ENCODE measurements around the gene SPTB. TPM values are rescaled to one million over a fixed set of nuclear protein-coding genes. Genes with fewer than 3 reads are reported as not detected.

Gene SPTB
- total RNA-seq, 1 donor from 2014 or later: 14.9 TPM

DNA sequence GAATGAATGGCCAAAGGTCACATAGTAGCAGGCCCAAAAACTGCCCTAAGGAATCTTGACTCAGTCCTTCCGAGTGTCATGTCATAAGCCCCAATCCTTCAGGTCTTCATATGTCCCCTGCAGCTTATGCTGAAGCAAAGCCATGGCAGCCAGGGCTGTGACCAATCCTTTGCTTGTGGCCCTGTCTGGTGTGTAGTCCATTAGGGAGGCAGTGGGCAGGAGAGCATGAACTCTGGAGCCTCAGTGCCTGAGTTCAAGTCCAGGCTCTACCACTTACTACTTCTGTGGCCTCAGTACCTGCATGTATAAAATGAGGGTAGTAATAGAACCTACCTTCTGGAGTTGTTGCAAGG lies 155.2 kb downstream of the SPTB start:
- TF ChIP-seq, protein P1, sequence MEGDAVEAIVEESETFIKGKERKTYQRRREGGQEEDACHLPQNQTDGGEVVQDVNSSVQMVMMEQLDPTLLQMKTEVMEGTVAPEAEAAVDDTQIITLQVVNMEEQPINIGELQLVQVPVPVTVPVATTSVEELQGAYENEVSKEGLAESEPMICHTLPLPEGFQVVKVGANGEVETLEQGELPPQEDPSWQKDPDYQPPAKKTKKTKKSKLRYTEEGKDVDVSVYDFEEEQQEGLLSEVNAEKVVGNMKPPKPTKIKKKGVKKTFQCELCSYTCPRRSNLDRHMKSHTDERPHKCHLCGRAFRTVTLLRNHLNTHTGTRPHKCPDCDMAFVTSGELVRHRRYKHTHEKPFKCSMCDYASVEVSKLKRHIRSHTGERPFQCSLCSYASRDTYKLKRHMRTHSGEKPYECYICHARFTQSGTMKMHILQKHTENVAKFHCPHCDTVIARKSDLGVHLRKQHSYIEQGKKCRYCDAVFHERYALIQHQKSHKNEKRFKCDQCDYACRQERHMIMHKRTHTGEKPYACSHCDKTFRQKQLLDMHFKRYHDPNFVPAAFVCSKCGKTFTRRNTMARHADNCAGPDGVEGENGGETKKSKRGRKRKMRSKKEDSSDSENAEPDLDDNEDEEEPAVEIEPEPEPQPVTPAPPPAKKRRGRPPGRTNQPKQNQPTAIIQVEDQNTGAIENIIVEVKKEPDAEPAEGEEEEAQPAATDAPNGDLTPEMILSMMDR (IDR thresholded peaks at IDR 0.05): no peak
- Histone ChIP-seq H3K27me3 (no peaks in the 10 kb centered on the region), H3K9me3 (no peaks in the 10 kb centered on the region), H3K36me3 (peaks cover 16 to 18% of the 10 kb centered on the region in 2 donors), H3K4me3 (no peak overlapping the region), H3K27ac (peak overlapping the region; percentile 27 to 89), H3K4me1 (peaks cover 30 to 79% of the 10 kb centered on the region in 2 donors)
- DNase-seq (ENCODE audit: low spot score in 2 of 2): no peak
- intact Hi-C loops (cut with DNase I): loop anchor here (10.0 kb wide), 1 partner anchor 1290 kb away; no protein-coding TSS in a partner anchor

DNA sequence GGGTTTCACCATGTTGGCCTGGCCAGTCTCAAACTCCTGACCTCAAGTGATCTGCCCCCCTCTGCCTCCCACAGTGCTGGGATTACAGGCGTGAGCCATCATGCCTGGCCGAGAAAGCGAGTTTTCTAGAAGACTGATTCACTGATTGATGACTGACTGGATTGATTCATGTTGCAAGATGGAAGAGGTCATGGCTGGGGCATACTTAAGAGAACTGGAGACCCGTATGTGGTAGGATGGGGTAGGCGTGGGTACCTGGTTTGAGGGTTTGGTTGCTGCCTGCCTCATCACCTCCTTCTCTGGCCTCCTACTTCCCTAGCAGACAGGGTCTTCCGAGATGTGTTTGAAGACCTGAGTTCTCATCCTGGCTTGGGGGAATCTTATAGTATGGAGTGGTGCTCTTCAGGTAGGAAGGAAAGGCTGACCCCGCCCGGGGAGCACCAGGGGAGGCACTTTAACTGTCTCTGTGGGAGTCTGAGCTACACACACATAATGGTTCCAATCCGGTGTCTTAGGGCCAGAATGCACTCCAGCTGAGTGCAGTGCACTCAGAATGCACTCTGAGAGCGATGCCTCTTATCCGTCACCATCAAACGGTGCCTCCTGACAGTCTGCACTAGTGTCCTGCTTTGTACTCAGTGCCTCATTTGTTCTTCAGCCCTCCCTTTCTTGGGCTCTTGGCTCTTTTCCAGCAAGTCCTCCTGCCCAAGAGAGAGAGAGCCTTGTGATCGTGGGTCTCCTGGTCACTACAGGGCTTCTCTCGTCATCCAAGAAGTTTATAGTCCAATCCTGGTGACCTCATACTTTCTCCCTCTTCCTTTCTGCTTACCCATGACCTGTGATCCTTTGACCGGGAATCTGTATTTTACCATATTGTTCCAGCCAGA lies 155.8 kb downstream of the SPTB start:
- intact Hi-C loops (cut with DNase I): loop anchor here (10.0 kb wide), 1 partner anchor 1289 kb away; no protein-coding TSS in a partner anchor
- Histone ChIP-seq H3K27me3 (no peaks in the 10 kb centered on the region), H3K27ac (peak overlapping the region; percentile 27 to 89), H3K9me3 (no peaks in the 10 kb centered on the region), H3K4me3 (no peak overlapping the region), H3K4me1 (peaks cover 35 to 85% of the 10 kb centered on the region in 2 donors), H3K36me3 (peaks cover 14 to 15% of the 10 kb centered on the region in 2 donors)
- no peak for DNase-seq (ENCODE audit: low spot score in 2 of 2)
- TF ChIP-seq, protein P1 (IDR thresholded peaks at IDR 0.05): no peak

GRCh38 chr14:64722842-64723447 lies 156.8 kb downstream of the SPTB start:
- Histone ChIP-seq H3K4me1 (peaks cover 35 to 92% of the 10 kb centered on the region in 2 donors), H3K4me3 (no peak overlapping the region), H3K9me3 (no peaks in the 10 kb centered on the region), H3K27ac (peak overlapping the region; percentile 89 to 96), H3K36me3 (peaks cover 4 to 5% of the 10 kb centered on the region in 2 donors), H3K27me3 (no peaks in the 10 kb centered on the region)
- intact Hi-C loops (cut with DNase I): loop anchor here (10.0 kb wide), 1 partner anchor 1288 kb away; no protein-coding TSS in a partner anchor
- TF ChIP-seq, protein P1 (IDR thresholded peaks at IDR 0.05): no peak
- no peak for DNase-seq (ENCODE audit: low spot score in 2 of 2)

- H3K4me1 ChIP-seq: peaks cover 34 to 93% of the 10 kb centered on the region in 2 donors
- intact Hi-C loops (cut with DNase I): loop anchor here (1.0 to 10.0 kb wide), 3 partner anchors 14 to 1287 kb away; partner anchors contain the start of gene PLEKHG3
- no peaks in the 10 kb centered on the region for H3K27me3 ChIP-seq
- no peak for DNase-seq (ENCODE audit: low spot score in 2 of 2)
- peak overlapping the region; percentile 89 to 96 for H3K27ac ChIP-seq
- peak overlapping the region; percentile 21 to 25 for H3K4me3 ChIP-seq
- TF ChIP-seq, protein P1 (IDR thresholded peaks at IDR 0.05): no peak
- H3K36me3 ChIP-seq: no peaks in the 10 kb centered on the region
- H3K9me3 ChIP-seq: no peaks in the 10 kb centered on the region
Measured at GRCh38 chr14:64721899-64722298, 157.8 kb downstream of the SPTB start.

DNA sequence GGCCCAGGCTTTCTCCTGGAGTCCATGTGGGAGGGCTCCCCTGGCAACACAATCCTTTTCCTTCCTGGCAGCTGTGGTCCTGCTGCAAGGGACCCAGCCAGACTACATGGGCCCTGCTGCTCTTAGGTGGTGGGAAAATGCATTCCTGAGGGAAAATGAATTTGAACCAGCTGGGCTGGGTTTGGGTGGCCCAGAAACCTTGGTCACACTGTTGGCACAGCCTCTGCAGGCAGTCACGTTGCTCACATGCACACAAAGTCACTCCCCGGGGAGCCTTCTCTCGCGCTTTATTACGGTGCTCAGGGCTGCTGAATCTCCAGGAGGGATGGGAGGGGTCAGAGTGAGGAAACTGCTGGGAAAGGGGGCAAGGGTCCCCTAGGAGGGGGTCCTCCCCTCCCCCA lies 158.3 kb downstream of the SPTB start:
- H3K4me1 ChIP-seq: peaks cover 32 to 95% of the 10 kb centered on the region in 2 donors
- TF ChIP-seq, protein P1 (IDR thresholded peaks at IDR 0.05): no peak
- intact Hi-C loops (cut with DNase I): loop anchor here (1.0 to 10.0 kb wide), 3 partner anchors 13 to 1287 kb away; partner anchors contain the start of gene PLEKHG3
- peak overlapping the region; percentile 21 to 25 for H3K4me3 ChIP-seq
- DNase-seq (ENCODE audit: low spot score in 2 of 2): peak; percentile 72 to 92
- peak overlapping the region; percentile 89 to 96 for H3K27ac ChIP-seq
- no peaks in the 10 kb centered on the region for H3K9me3 ChIP-seq
- H3K27me3 ChIP-seq: no peaks in the 10 kb centered on the region
- H3K36me3 ChIP-seq: no peaks in the 10 kb centered on the region

Data from ascending aorta (tissue), 2 donors.